IMR-90 (cell line): ENCODE results near the gene RIPOR3. TPM values are rescaled to one million over a fixed set of nuclear protein-coding genes. Genes with fewer than 3 reads are reported as not detected.

ENCODE experiments used
- ATAC-seq: fragments of 200-7000 bp; cut with Tn5 transposase; 2 replicates; pipeline ENCODE4 v1.9.1; 2020; ENCODE audit warnings: low read depth, mild to moderate bottlenecking, moderate library complexity
- BruUV-seq: library from RNA; stranded (reverse); fragments of 400-500 nt; replicated peaks from 2 replicates; lab custom pipeline; 2021; lab: Mats Ljungman, UMichigan
- CTCF ChIA-PET: fragments of 300-600 bp; formaldehyde crosslinking; extraction: SDS; loops from one replicate; lab custom pipeline; 2021; ENCODE audit warnings: antibody characterized with exemption; lab: Yijun Ruan, JAX
- POLR2A ChIA-PET: fragments of 300-600 bp; sonication (Branson Sonifier 250); formaldehyde crosslinking; loops from one replicate; lab custom pipeline; 2022; ENCODE audit warnings: antibody characterized with exemption; ENCODE audit not compliant: unreplicated experiment; lab: Charles Lee
- DNase-seq: peaks from one replicate; pipeline ENCODE4 v3.0.0; 2013
- H2AFZ ChIP-seq: replicated peaks from 2 replicates; pipeline ENCODE3; 2013; ENCODE audit warnings: low read length, mild to moderate bottlenecking; ENCODE audit not compliant: poor library complexity
- H2AK5ac ChIP-seq: 2 replicates; pipeline ENCODE4 v1.6.1; 2013; ENCODE audit warnings: low read depth, low read length, inconsistent platforms
- H2AK9ac ChIP-seq: replicated peaks from 2 replicates; pipeline ENCODE3; 2013; ENCODE audit warnings: mild to moderate bottlenecking, low read depth, low read length, moderate library complexity; ENCODE audit not compliant: poor library complexity
- H2BK120ac ChIP-seq: 2 replicates; pipeline ENCODE4 v1.6.1; 2013; ENCODE audit warnings: low read depth, low read length, inconsistent platforms
- H2BK15ac ChIP-seq: 3 replicates; pipeline ENCODE4 v1.6.1; 2013; ENCODE audit warnings: low read depth, low read length, inconsistent platforms
- H2BK20ac ChIP-seq: 2 replicates; pipeline ENCODE4 v1.6.1; 2013; ENCODE audit warnings: low read depth, mild to moderate bottlenecking, inconsistent platforms, low read length, moderate library complexity
- H2BK5ac ChIP-seq: 2 replicates; pipeline ENCODE4 v1.6.1; 2013; ENCODE audit warnings: mild to moderate bottlenecking, low read depth, low read length, inconsistent platforms; ENCODE audit not compliant: poor library complexity, severe bottlenecking
- H3K14ac ChIP-seq: replicated peaks from 2 replicates; pipeline ENCODE4 v1.6.1; 2013; ENCODE audit warnings: low read depth, low read length, inconsistent platforms
- H3K18ac ChIP-seq: 2 replicates; pipeline ENCODE4 v1.6.1; 2013; ENCODE audit warnings: low read depth, low read length, control low read depth
- H3K23ac ChIP-seq: 2 replicates; pipeline ENCODE4 v1.6.1; 2013; ENCODE audit warnings: low read depth, low read length, inconsistent platforms
- H3K27ac ChIP-seq: 2 replicates; pipeline ENCODE4 v1.5.1; 2013; ENCODE audit warnings: mild to moderate bottlenecking, control low read depth, low read length; ENCODE audit not compliant: insufficient read depth
- H3K27me3 ChIP-seq: 2 replicates; pipeline ENCODE4 v1.6.1; 2013; ENCODE audit warnings: low read length; ENCODE audit not compliant: control insufficient read depth, insufficient read depth
- H3K36me3 ChIP-seq: 2 replicates; pipeline ENCODE4 v1.6.1; 2013; ENCODE audit warnings: low read length, mixed read lengths; ENCODE audit not compliant: control insufficient read depth, insufficient read depth
- H3K4ac ChIP-seq: 2 replicates; pipeline ENCODE4 v1.6.1; 2013; ENCODE audit warnings: low read depth, low read length, inconsistent platforms
- H3K4me1 ChIP-seq: 2 replicates; pipeline ENCODE4 v1.6.1; 2013; ENCODE audit warnings: low read length, mixed read lengths; ENCODE audit not compliant: control insufficient read depth, insufficient read depth
- H3K4me2 ChIP-seq: 2 replicates; pipeline ENCODE4 v1.6.1; 2013; ENCODE audit warnings: low read depth, mild to moderate bottlenecking, control low read depth, low read length, moderate library complexity
- H3K4me3 ChIP-seq: 2 replicates; pipeline ENCODE4 v1.5.1; 2013; ENCODE audit warnings: low read depth, mild to moderate bottlenecking, control low read depth, low read length, moderate library complexity; ENCODE audit not compliant: insufficient read depth
- H3K56ac ChIP-seq: 2 replicates; pipeline ENCODE4 v1.6.1; 2013; ENCODE audit warnings: low read length, inconsistent platforms; ENCODE audit not compliant: insufficient read depth; ENCODE audit errors: extremely low read depth
- H3K79me1 ChIP-seq, 2 experiments: 2 replicates each; pipeline ENCODE4 v1.6.1; 2013; ENCODE audit warnings: low read length in 2 of 2, inconsistent platforms in 1 of 2, low read depth in 1 of 2
- H3K9ac ChIP-seq: 2 replicates; pipeline ENCODE4 v1.6.1; 2013; ENCODE audit warnings: low read depth, low read length, control low read depth
- H3K9me1 ChIP-seq: 2 replicates; pipeline ENCODE4 v1.6.1; 2013; ENCODE audit warnings: low read length, inconsistent platforms; ENCODE audit not compliant: insufficient read depth
- H3K9me3 ChIP-seq: 2 replicates; pipeline ENCODE4 v1.6.1; 2013; ENCODE audit warnings: low read length; ENCODE audit not compliant: control insufficient read depth, insufficient read depth
- H4K20me1 ChIP-seq: 2 replicates; pipeline ENCODE4 v1.6.1; 2013; ENCODE audit warnings: low read length, inconsistent platforms; ENCODE audit not compliant: insufficient read depth
- H4K5ac ChIP-seq: 2 replicates; pipeline ENCODE4 v1.6.1; 2013; ENCODE audit warnings: mild to moderate bottlenecking, low read depth, low read length, control low read depth
- H4K8ac ChIP-seq, 2 experiments: 2 replicates each; pipeline ENCODE4 v1.6.1; 2013; ENCODE audit warnings: low read depth in 2 of 2, low read length in 2 of 2, control low read depth in 1 of 2, inconsistent platforms in 1 of 2
- H4K91ac ChIP-seq: 2 replicates; pipeline ENCODE4 v1.6.1; 2013; ENCODE audit warnings: low read depth, low read length, inconsistent platforms; ENCODE audit not compliant: insufficient read depth
- CHD1 ChIP-seq: IDR thresholded peaks from 2 replicates; pipeline ENCODE4 v1.6.1; 2012; ENCODE audit warnings: low read depth, low read length, improper control_type of control experiment
- MAFK ChIP-seq: IDR thresholded peaks from 2 replicates; pipeline ENCODE4 v1.6.1; 2012; ENCODE audit warnings: low read depth, low read length, improper control_type of control experiment
- MXI1 ChIP-seq: IDR thresholded peaks from 2 replicates; pipeline ENCODE4 v1.6.1; 2012; ENCODE audit warnings: low read depth, mild to moderate bottlenecking, low read length, moderate library complexity, borderline replicate concordance
- NFE2L2 ChIP-seq: fragments of 150-350 bp; IDR thresholded peaks from 2 replicates; pipeline ENCODE4 v1.6.1; 2016; ENCODE audit warnings: low read depth, mild to moderate bottlenecking, low read length
- POLR2A ChIP-seq: IDR thresholded peaks from 2 replicates; pipeline ENCODE4 v1.6.1; 2012; ENCODE audit warnings: mild to moderate bottlenecking, low read depth, low read length
- RAD21 ChIP-seq: IDR thresholded peaks from 2 replicates; pipeline ENCODE4 v1.6.1; 2012; ENCODE audit warnings: low read length, improper control_type of control experiment
- RFX5 ChIP-seq: IDR thresholded peaks from 2 replicates; pipeline ENCODE4 v1.8.0; 2012; ENCODE audit warnings: low read depth, mild to moderate bottlenecking, low read length, moderate library complexity
- SMC3 ChIP-seq: fragments of 150-350 bp; IDR thresholded peaks from 2 replicates; pipeline ENCODE4 v1.6.1; 2016; ENCODE audit warnings: low read depth, mild to moderate bottlenecking, antibody characterized with exemption, low read length, moderate library complexity
- WGBS, 2 experiments: methylation state at CpG; one replicate each; pipeline versions ENCODE4 v1.1.5 to v1.1.7; 2013; ENCODE audit warnings: missing lambda C conversion rate in 2 of 2; ENCODE audit not compliant: insufficient read length in 1 of 2; ENCODE audit errors: extremely low coverage in 2 of 2; 5-methylcytosine and 5-hydroxymethylcytosine counted together
- dilution Hi-C: fragments of 300-500 bp; cut with HindIII; formaldehyde crosslinking; loops from one replicate; pipeline ENCODE4 v1.14.3; 2018; ENCODE audit warnings: low sequenced_read_pairs; ENCODE audit not compliant: unreplicated experiment
- in situ Hi-C: fragments of 300-500 bp; cut with MboI; formaldehyde crosslinking; loops from 3 replicates; pipeline ENCODE4 v1.14.3; 2019; ENCODE audit warnings: low sequenced_read_pairs, inconsistent platforms, mixed read lengths
- intact Hi-C: fragments of 100-400 bp; cut with micrococcal nuclease; formaldehyde crosslinking; loops from 2 replicates; pipeline ENCODE4 v1.10.0; 2022
- polyA plus RNA-seq, 3 experiments: library from polyadenylated mRNA; depleted of rRNA; stranded (reverse); fragments of >200 nt; gene quantifications; 2 replicates each; pipeline ENCODE4 v1.2.3, GENCODE V29; 2012; ENCODE audit warnings: low replicate concordance in 1 of 3
- total RNA-seq: library from RNA; depleted of rRNA; stranded (reverse); fragments of >200 nt; gene quantifications from 2 replicates; pipeline ENCODE4 v1.2.3, GENCODE V29; 2012

RIPOR3 gene
- total and polyA plus RNA-seq, 2 of the 4 experiments (the other 2 are of a cell fraction): 0.54 to 1.7 TPM

- BruUV-seq: no TSS peak
- WGBS, 2 experiments: no CpG with 5 or more reads among the region's 6 CpGs
- Histone ChIP-seq H2BK5ac (no peak overlapping the region), H2AFZ (no peak overlapping the region), H2AK5ac (peak overlapping the region; percentile 46; the same call in 1 of the 2 replicates), H4K5ac (no peak overlapping the region), H3K9me1 (peaks cover 4% of the 10 kb centered on the region; the same call in 1 of the 2 replicates), H3K9ac (no peak overlapping the region), H3K4me2 (no peak overlapping the region), H3K14ac (no peak overlapping the region), H2BK20ac (no peak overlapping the region), H3K36me3 (no peaks in the 10 kb centered on the region), H3K4ac (no peak overlapping the region), H3K79me1 (peaks cover 0 to 5% of the 10 kb centered on the region in 2 experiments; a peak in 1 of 4 replicates), H3K27me3 (no peaks in the 10 kb centered on the region), H3K18ac (no peak overlapping the region), H3K56ac (no peak overlapping the region), H3K27ac (no peak overlapping the region), H4K20me1 (no peaks in the 10 kb centered on the region), H3K4me1 (no peaks in the 10 kb centered on the region; the same call in 1 of the 2 replicates), H3K23ac (no peak overlapping the region), H4K8ac (no peak overlapping the region), H3K9me3 (no peaks in the 10 kb centered on the region), H4K91ac (no peak overlapping the region), H2BK15ac (no peak overlapping the region; the same call in 2 of the 3 replicates), H2BK120ac (no peak overlapping the region), H3K4me3 (no peak overlapping the region), H2AK9ac (no peak overlapping the region)
- dilution Hi-C loops: no loop called here
- ChIA-PET CTCF (no interaction called here), POLR2A (no interaction called here)
- TF ChIP-seq POLR2A (no peak), RAD21 (no peak), MXI1 (no peak), MAFK (no peak), SMC3 (no peak), RFX5 (no peak), NFE2L2 (no peak), CHD1 (no peak)
- DNase-seq (no peak), ATAC-seq (no peak)
- intact Hi-C loops: no loop called here
- in situ Hi-C loops: no loop called here
These were observed 23.0 kb downstream of the RIPOR3 start for GRCh38 chr20:50668326-50668725.
